GM21825 (cell line): ENCODE measurements around the gene GNAS.
"Not testable (repeated sequence)": the region's sequence is repeated elsewhere in the genome, so short reads cannot be mapped to it uniquely, and the experiment has no call there.

Experiments used
- ATAC-seq: cut with Tn5 transposase; IDR thresholded peaks from one replicate; pipeline ENCODE4 v1.9.1; 2021; ENCODE audit warnings: mild to moderate bottlenecking, moderate library complexity; ENCODE audit not compliant: unreplicated experiment

The GNAS gene

DNA sequence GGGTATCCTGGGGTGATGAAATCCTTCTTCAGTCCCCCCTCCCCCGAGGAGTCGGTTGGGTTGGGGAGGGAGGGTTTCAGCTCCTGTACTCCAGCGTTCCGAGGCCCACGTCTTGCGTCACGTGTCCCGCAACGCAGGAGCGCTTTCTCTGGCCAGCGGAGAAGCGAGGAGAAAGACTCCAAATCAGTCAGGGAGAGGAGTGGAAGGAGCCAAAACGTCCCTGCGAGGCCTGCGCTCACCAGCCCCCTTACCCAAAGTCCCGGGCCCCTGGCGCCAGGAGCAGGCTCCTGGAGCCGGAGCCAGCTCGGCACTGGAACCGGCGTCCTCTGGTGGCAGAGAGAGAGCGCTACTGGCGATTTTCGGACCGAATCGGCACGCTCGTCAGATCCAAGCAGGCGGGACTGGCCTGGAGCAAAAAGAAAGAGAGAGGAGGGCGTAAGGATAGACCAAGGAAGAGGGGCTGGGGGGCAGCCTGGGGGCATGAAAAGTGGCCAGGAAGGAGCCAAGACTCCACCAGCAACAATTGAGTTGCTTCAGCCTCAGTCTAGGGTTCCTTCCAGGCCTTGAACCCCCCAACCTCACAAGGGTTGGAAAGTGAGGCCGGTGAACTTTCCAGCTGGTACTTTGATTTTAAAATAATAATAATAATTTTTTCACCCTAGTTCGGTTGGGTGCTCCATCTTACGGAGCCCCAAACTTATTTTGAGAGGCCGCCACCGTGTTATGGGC, at the start of gene GNAS:
Gene GNAS (plus strand): TSS at position 174 of the 729 bp plus-strand sequence.
- no peak for ATAC-seq

DNA sequence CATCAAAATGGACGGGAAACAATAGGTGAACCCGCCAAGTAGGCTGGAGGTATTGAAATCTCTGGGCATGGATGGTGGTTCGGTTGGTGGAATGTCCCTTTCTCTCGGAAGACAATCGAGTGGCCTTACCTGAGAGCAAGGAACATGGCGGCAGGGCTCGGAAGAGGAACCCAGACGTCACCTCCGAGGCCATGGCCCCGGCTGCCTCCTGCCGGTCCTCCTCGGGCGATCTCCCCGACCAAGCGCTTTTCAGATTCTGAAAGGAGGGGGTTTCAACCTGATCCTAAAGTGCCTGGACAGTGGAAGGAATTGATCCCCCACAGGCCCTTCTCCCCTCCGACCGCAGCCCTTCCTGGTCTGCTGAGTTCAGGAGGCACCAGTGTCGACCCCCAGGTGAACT, 49.0 kb upstream of the GNAS start:
- no peak for ATAC-seq

DNA sequence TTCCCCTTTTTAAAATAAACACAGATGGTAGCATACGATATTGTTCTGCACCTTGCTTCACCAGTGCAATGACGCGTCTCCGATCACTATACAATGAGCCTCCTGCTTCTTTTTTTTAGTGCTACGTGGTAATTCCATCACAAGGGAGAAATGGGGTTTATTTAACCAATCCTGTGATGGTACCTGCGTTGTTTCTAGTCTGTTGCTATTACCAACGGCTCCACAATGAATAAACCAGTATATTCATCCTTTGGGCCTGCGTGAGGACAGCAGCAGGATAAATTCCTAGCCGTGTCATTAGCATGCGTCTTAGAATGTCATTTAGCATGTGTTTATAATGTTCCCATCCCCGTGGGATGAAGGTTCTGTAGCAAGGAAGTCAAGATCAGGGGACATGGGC, 44.7 kb upstream of the GNAS start:
- ATAC-seq, result no peak

DNA sequence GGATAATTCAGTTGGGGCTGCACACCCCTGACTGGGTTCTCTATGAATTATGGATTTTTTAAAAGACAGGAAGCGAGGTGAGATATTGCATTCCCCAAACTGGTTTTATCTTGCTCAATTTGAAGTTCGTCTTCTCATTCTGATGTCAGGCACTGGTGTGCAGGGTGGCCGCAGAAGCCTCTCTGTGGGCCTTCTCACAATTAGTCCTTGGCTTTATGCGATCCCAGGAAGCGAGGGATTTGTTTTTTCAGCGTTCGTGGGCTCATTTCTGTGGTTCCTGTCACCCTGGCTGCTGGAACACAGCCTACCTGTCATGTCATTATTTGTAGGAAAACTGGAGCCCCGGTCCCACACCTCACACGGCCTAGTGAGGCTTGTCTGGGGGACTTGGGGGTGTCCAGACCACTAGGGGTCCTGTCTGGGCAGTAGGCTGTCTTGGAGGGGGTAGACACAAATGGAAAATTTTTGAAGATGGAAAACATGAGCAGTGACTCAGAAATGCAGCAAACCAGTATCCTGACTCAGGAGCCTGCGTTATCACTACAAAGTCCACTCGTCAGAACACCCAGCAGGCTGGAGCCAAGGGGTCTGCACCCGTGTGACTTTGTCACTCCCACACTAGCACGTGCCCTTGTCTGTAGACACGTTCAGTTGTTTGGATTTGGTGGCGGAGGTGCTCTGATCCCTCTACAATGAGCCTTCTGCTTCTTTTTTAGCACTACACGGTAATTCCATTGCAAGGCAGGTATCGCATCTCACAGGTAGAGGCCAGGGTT, 44.1 kb upstream of the GNAS start:
- no peak for ATAC-seq

DNA sequence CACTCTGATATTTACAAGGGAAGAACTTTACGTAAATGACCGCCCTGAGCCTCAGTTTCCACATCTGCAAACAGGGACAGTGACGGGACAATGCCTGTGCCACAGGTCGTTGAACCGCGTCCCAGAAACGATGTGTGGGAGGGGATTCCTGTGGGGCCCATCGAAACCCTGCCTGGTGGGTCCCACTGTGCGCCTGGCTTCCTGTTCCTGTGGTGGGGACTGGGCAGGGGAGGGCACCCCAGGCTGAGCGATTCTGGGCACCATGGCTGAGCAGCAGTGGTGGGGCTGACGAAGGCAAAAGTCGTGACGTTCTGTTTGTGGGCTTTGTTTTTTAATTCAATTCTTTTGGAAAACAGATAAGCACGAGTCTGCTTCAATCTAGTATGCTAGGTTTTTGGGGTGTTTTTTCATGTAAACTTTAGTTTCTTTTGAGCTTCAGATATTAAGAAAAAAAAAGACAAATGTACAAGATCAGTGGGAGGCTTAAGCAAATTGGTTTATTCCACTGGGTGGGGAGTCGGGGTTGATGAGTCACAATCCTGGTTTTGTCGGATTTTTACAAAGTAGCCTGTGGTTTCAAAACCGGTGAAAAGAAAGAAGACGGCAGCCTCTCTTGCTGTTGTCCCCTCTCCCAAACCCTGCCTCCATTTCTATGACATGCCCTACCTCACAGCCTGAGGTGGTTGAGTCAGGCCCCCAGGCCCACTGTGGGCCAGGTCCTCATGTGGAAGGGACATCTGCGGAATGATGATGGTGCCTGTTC, 42.2 kb upstream of the GNAS start:
- ATAC-seq, result no peak

DNA sequence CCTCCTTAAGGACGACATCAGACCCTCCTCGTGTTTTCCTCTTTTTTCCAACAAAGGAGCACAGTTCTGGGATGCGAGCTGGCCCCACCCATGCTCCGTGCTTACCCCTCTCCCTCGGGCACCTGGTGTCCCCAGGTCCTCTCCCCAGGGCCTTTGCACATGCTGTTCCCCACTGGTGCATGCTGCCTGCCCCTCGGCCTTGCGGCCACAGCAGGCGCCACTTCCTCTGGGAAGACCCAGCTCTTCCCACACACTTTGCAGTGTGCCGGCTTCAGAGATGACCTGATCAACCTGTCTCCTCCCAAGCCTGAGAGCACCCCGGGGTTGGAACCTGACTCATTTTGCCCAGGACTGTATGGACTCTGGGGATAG, 41.7 kb upstream of the GNAS start:
- ATAC-seq, result no peak

DNA sequence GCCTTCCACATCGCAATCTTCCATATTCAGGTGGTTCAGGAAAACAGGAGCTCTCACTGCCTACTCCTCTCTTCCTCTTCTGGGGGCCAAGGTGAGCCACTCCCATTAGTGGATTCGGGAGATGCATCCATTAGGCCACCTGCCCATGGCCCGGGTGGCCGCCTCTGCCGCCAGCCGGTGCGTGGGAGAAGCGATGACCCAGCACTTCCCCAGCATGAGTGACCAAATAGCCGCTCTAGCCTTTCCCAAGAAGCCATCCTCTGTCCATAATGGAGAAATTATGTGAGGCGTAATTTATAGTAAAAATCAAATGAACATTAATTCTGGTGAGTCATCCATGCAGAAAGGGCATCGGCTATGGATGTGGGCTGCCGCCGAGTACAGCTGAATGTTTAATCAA, 41.2 kb upstream of the GNAS start:
- no peak for ATAC-seq

DNA sequence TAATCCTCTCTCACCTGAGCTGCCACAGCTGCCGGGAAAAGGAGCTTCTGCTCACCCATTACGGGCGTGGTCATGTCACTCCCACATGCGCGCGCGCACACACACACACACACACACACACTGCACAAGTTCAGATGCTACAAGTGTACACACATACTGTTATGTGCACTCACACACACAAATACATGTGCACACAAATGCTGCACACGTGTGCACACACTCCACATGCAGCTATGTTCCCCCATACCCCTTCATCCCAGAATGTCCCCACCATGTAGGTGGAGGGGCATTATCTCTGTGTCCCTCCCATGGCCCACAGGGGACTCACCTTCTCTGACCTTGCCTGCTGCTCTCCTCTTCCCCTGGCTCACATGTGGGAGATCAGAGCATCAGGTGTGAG, 39.1 kb upstream of the GNAS start:
- ATAC-seq, result no peak

DNA sequence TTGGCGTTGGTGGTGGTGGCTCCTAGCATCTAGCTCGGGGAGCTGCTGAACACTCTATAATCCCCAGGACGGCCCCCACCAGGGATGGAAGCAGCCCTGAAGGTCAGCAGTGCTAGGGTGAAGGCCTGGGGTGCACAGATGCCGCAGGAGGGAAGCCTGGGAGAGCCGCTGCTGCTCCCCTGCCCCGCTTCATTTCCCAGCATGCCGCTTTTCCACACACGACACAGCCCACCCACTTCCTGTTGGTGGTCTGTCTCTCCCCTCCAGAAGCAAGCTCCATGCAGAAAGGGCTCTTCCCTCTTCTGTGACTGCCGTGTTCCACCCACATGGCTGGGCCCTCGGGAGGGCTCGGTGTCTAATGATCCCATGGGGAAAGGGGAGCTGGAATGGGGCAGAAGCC, 37.1 kb upstream of the GNAS start:
- ATAC-seq, result no peak

DNA sequence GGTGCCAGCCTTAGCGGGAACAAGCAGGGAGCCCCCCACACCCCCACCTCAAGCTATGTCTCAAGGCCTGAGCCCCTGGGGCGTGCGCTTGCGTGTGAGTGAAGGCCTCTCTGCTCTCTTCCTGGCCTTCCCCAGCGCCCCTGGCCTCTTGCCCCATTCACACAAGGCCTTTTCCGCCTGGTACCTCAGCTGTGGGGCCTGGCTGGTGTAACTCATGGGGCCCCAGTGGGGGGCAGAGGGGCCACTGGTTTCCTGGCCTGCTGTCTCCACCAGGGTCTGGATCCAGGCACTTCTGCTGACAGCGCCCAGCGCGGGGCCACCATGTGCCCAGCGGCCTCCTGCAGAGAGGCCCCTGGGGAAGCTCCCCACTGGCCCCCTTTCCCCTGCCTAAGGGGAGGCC, 36.5 kb upstream of the GNAS start:
- no peak for ATAC-seq

DNA sequence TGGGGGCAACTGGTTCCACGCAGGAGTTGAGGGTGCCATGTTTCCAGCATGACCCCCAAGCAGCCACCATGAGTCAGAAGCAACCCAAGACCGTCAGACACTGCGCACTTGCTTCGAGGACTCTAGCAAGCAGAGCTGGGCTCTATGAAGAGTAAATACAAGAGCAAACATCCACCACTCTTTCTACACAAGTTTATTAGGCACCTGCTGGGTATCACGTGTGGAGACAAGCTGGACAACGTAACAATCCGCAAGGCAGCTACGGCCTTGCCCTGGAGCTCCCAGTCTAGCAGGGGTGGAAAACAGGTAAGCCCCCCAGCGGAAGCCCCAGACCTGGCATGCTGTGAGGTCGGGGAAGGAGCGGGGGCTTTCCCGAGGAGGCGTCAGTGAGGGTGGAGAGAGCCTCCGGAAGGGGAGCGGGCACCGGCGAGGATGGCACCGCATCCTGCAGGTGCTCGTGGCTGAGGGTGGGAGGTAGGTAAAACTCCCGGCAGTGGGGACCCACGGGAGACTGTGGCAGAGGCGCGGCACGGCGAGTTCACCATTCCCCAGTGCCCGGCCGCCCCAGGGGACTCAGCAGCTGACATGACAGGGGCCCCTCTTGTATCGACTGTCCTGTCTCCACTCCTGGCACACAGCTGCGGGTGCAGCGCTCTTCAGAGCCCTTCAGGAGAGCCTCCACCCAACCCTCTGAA, 35.4 kb upstream of the GNAS start:
- no peak for ATAC-seq

DNA sequence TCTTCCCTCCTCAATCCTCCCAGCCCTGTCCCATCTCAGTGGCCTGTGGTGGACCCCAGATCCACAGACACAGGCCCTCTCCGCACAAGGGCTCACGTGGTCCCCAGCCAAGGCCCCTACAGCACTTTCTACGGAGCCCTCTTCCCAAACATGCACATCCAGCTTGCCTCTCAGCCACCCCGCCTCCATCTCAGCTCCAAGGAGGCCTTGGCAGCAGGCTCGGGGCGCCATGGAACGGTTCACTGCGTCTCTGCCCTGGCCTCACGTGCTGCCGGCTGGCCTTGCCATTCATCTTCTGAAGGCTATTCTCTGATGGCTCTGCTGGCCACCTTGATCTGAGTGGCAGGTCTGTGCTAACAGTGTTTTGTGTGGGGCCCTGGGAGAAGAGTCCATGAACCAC, 34.8 kb upstream of the GNAS start:
- ATAC-seq, result no peak

DNA sequence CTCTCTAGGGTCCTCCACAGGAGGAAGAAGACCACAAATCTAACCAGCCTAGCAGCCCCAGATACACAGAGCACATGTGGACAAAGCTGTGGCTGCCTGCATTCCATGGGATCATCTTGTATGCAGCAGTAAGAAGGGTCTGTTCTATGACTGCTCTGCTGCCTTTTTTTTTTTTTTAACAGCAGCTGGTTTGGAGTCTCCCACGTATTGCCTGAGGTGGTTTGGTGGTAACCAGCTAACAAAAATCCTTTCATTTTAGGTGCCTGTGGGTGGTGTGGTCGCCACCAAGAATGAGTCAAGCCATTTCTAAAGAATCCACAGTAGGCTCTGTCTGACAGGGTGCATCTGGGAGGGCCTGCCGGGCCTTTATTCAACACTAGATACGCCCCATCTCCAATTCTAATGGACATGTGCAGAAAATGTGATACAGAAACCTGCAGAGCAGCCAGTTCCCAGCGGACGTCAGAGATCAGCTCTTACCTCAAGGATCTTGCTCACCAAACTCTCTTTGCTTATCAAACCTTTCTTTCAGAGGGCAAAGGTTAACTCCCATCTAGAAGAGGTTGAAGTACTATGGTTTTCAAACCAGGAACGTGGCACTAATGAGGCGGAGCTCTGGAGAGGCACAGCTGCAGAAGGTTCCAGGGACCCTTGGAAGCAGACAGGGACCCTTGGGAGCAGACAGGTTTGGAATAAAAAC, 33.8 kb upstream of the GNAS start:
- no peak for ATAC-seq

DNA sequence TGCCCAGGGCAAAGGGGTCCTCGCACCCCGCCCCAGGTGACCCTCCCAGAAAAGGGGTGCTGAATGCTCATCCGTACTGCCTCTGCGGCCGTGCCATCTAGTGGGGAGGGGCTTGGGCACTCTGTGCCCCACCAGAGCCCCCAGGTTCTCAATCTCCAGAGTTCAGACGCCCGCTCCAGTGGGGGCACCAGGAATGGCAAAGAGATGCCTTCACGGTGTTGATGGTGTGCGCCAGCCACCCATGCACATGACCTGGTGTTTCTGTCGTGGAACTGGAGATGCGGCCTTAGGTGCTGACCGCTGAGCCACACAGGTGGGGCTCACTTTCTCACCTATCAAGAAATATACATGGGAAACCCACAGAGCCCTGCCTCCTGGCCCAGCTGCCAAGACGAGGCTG, 32.6 kb upstream of the GNAS start:
- ATAC-seq, result no peak

DNA sequence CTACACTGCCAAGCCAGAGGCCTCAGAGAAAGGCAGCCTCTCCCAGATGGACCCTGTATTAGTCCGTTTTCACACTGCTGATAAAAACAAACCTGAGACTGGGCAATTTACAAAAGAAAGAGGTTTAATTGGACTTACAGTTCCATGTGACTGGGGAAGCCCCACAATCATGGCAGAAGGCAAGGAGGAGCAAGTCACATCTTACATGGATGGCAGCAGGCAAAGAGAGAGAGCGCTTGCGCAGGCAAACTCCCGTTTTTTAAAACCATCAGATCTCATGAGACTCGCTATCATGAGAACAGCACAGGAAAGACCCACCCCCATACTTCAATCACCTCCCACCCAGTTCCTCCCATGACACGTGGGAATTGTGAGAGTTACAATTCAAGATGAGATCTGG, 32.0 kb upstream of the GNAS start:
- ATAC-seq, result not testable (repeated sequence)

DNA sequence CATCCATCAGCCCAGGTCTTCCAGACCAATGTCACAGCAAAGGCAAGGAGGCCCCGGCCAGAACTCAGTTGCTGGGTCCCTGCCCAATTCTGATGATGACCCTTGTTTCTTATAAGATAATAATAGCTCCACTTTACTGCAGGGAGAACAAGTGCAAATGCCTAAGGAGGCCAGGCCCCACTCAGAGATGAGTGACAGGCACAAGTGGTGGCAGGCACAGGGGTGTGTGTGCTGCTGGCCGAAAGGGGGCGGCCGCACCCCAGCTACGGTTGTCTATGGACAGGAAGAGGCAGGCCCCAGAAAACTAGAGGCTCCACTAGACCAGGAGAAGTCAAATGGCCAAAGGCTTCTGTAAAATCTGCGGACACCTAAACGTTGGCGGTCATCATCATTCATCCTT, 30.4 kb upstream of the GNAS start:
- no peak for ATAC-seq

DNA sequence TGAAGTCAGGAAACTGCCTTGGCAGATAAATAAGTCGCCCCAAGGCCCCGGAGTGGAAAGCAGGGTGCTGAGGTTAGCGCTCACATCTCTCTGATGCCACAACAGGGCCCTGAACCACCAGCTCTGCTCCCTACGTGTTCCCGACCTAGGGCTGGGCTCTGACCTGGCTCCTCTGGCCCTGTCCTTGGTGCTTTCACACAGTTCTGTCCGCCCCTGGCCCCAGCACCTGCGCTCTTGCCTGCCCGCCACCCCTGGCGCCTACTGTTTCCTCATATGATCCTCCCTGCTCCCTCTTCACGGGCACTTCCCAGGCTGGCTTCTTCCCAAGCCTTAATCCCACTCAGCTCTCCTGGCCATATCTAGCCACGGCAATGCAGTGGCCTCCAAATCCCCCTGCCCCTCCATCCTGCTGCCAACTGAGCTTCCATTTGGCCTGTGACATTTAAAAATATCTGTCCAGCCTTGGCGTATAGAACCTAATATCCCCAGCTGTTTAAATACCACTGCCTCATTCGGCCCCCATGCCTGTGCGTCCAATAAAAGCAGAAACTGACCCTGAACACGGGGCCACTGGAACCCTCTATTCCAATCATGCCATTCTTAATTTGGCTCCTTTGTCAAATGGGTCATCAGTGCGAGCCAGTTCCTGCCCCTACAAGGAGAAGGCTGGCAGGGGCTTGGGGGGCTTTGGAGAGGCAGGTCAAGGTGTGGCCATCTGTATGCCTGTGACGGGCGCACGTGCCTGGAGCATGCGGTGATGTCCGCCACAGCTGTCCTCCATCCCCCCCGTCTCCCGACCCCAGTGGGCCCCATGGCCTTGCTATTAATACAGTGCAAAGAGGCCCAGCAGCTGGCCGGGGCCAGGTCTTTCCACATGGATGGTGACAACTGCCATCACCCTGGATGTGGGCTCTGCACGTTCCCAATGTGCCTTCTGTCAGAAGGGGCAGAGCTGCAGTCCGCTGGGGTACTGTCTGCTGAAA, 29.5 kb upstream of the GNAS start:
- ATAC-seq, result no peak

DNA sequence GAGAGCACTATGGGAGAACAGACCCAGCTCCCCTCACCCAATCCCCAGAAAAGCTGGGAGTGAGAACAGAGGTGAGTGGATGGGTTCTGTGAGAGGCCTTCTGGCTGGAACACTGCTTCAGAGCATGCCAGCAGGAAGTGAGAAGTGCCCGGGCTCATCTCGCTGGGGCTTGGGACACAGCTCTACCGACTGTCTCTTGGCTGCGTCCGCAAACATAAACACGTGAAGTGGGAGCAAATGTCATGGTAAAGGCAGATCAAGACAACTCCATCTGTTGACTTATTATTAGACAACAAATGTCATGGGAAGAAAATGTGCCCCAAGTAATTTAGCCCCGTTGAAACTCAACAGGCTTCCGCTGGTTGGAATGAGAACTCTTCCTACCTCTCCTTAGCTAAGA, 27.7 kb upstream of the GNAS start:
- no peak for ATAC-seq

DNA sequence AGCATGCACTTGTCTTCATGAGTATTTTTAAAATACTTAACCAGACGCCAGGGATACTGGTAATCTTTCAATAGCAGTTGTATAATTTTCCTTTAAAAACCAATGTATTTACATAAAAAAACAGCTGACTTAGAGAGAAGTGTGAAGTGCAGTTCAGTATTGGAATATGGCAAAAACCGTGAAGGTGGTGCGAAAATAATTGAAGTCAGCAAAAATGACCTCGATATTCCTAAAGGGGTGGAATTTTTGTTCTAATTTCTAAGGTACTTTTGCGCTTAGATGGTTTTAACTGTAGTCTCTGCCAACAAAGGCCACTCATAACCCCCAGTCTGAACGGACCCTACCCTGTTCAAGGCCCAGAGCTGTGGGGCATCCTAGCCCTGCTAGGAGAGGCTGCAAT, 27.1 kb upstream of the GNAS start:
- ATAC-seq, result no peak

DNA sequence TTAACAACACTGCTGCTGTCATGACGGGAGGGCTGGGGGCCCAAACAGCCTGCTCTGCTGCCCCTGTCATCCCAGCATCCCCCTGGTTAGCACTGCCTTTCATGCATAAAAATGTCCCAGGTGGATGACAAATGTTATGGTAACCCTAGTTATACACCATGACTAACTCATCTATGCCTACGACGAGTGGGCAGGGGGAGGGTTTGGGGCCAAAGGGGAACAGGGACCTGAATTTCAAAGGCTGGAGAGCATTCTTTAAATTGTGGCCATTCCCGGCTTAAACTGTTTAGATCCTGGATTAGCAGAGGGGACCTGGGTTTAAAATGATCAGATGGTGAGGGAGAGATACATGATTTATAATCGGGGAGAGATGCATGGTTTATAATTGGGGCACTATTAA, 26.2 kb upstream of the GNAS start:
- ATAC-seq, result no peak
